ENCODE measurements around the gene MCM10. TPM values are rescaled to one million over a fixed set of nuclear protein-coding genes. Genes with fewer than 3 reads are reported as not detected.

Gene MCM10
- total RNA-seq, 1 donor from 2014 or later, result 0.30 TPM

GRCh38 chr10:13158401-13158800 lies 3.0 kb upstream of the MCM10 start:
- ATAC-seq (no peak), DNase-seq (no peak)
- intact Hi-C loops (cut with micrococcal nuclease), result no loop called here

- ATAC-seq, result no peak
- no peak for DNase-seq
- intact Hi-C loops (cut with micrococcal nuclease), result loop anchor here (5.0 kb wide), 1 partner anchor 140 kb away; the partner anchor contains the start of gene PHYH
Measured at GRCh38 chr10:13161857-13162271, 506 bp downstream of the MCM10 start.

- DNase-seq (no peak), ATAC-seq (no peak)
- intact Hi-C loops (cut with micrococcal nuclease), result loop anchor here (5.0 kb wide), 1 partner anchor 138 kb away; the partner anchor contains the start of gene PHYH
Measured at GRCh38 chr10:13163859-13164258, 2.5 kb downstream of the MCM10 start.

- no peak for ATAC-seq
- intact Hi-C loops (cut with micrococcal nuclease), result no loop called here
- no peak for DNase-seq
Measured at GRCh38 chr10:13165177-13165576, 3.8 kb downstream of the MCM10 start.

GRCh38 chr10:13167568-13167967 lies 6.2 kb downstream of the MCM10 start:
- no peak for DNase-seq
- intact Hi-C loops (cut with micrococcal nuclease), result no loop called here
- no peak for ATAC-seq

GRCh38 chr10:13168781-13169180 lies 7.4 kb downstream of the MCM10 start:
- intact Hi-C loops (cut with micrococcal nuclease), result no loop called here

GRCh38 chr10:13173616-13174015 lies 12.3 kb downstream of the MCM10 start:
- no peak for ATAC-seq
- intact Hi-C loops (cut with micrococcal nuclease), result no loop called here
- DNase-seq, result no peak

More at GRCh38 chr10:13168781-13169180, 7.4 kb downstream of the MCM10 start:
- ATAC-seq (no peak), DNase-seq (no peak)

- ATAC-seq (no peak), DNase-seq (no peak)
- intact Hi-C loops (cut with micrococcal nuclease), result no loop called here
Measured at GRCh38 chr10:13180788-13181187, 19.4 kb downstream of the MCM10 start.

- intact Hi-C loops (cut with micrococcal nuclease), result no loop called here
- ATAC-seq, result no peak
- no peak for DNase-seq
Measured at GRCh38 chr10:13182424-13182823, 21.1 kb downstream of the MCM10 start.

GRCh38 chr10:13183625-13184024 lies 22.3 kb downstream of the MCM10 start:
- ATAC-seq, result no peak
- no peak for DNase-seq
- intact Hi-C loops (cut with micrococcal nuclease), result no loop called here

GRCh38 chr10:13184276-13184675 lies 22.9 kb downstream of the MCM10 start:
- intact Hi-C loops (cut with micrococcal nuclease), result no loop called here
- ATAC-seq (no peak), DNase-seq (no peak)

- intact Hi-C loops (cut with micrococcal nuclease), result no loop called here
- no peak for DNase-seq
- ATAC-seq, result peak; percentile 47
Measured at GRCh38 chr10:13184730-13185514, 23.6 kb downstream of the MCM10 start.

GRCh38 chr10:13187135-13187534 lies 25.8 kb downstream of the MCM10 start:
- DNase-seq (no peak), ATAC-seq (no peak)
- intact Hi-C loops (cut with micrococcal nuclease), result no loop called here

GRCh38 chr10:13188593-13188992 lies 27.2 kb downstream of the MCM10 start:
- intact Hi-C loops (cut with micrococcal nuclease), result no loop called here
- DNase-seq, result no peak
- ATAC-seq, result no peak

- intact Hi-C loops (cut with micrococcal nuclease), result no loop called here
- DNase-seq, result no peak
- ATAC-seq, result no peak
Measured at GRCh38 chr10:13189961-13190360, 28.6 kb downstream of the MCM10 start.

- ATAC-seq (no peak), DNase-seq (no peak)
- intact Hi-C loops (cut with micrococcal nuclease), result no loop called here
Measured at GRCh38 chr10:13190816-13191215, 29.5 kb downstream of the MCM10 start.

- intact Hi-C loops (cut with micrococcal nuclease), result no loop called here
- DNase-seq (no peak), ATAC-seq (no peak)
Measured at GRCh38 chr10:13191362-13191761, 30.0 kb downstream of the MCM10 start.

GRCh38 chr10:13193637-13194036 lies 32.3 kb downstream of the MCM10 start:
- DNase-seq (no peak), ATAC-seq (no peak)
- intact Hi-C loops (cut with micrococcal nuclease), result no loop called here

- intact Hi-C loops (cut with micrococcal nuclease), result no loop called here
- no peak for DNase-seq
- ATAC-seq, result no peak
Measured at GRCh38 chr10:13195016-13195415, 33.7 kb downstream of the MCM10 start.

- no peak for DNase-seq
- no peak for ATAC-seq
- intact Hi-C loops (cut with micrococcal nuclease), result no loop called here
Measured at GRCh38 chr10:13201132-13201531, 39.8 kb downstream of the MCM10 start.

- intact Hi-C loops (cut with micrococcal nuclease), result no loop called here
- ATAC-seq (no peak), DNase-seq (no peak)
Measured at GRCh38 chr10:13206091-13206490, 44.7 kb downstream of the MCM10 start.

Measured in left ventricle myocardium superior (tissue), 1 donor.